A673 (cell line): ENCODE data around the gene RTN4RL2. TPM values are rescaled to one million over a fixed set of nuclear protein-coding genes. Genes with fewer than 3 reads are reported as not detected.

Experiments
- BruUV-seq: library from RNA; stranded (reverse); fragments of 400-500 nt; replicated peaks from 2 replicates; lab custom pipeline; 2021; lab: Mats Ljungman, UMichigan
- CTCF ChIA-PET: fragments of 300-600 bp; sonication (Branson Sonifier 250); formaldehyde crosslinking; loops from one replicate; lab custom pipeline; 2022; ENCODE audit warnings: antibody characterized with exemption; lab: Charles Lee
- POLR2A ChIA-PET: fragments of 300-600 bp; sonication (Branson Sonifier 250); formaldehyde crosslinking; loops from one replicate; lab custom pipeline; 2022; ENCODE audit warnings: antibody characterized with exemption; ENCODE audit not compliant: low non-redundant PET; lab: Charles Lee
- DNase-seq: peaks from one replicate; pipeline ENCODE4 v3.0.0-alpha.2; 2015; ENCODE audit warnings: low spot score
- H3K27ac ChIP-seq: fragments of 200-600 bp; sonication (generic); 2 replicates; pipeline ENCODE4 v1.5.1; 2016; ENCODE audit warnings: mixed run types, low read depth, mild to moderate bottlenecking, mixed read lengths, antibody characterized with exemption, low read length; ENCODE audit not compliant: poor library complexity, severe bottlenecking
- H3K27me3 ChIP-seq: fragments of 200-600 bp; sonication (generic); replicated peaks from 2 replicates; pipeline ENCODE4 v1.6.1; 2017; ENCODE audit warnings: mixed run types, low read depth, mild to moderate bottlenecking, mixed read lengths, antibody characterized with exemption, low read length; ENCODE audit not compliant: insufficient read depth, poor library complexity
- H3K36me3 ChIP-seq: fragments of 200-600 bp; sonication (generic); 2 replicates; pipeline ENCODE4 v1.6.1; 2016; ENCODE audit warnings: mixed run types, mild to moderate bottlenecking, mixed read lengths, antibody characterized with exemption, low read length; ENCODE audit not compliant: insufficient read depth, poor library complexity, severe bottlenecking
- H3K4me1 ChIP-seq: fragments of 200-600 bp; sonication (generic); 2 replicates; pipeline ENCODE4 v1.6.1; 2017; ENCODE audit warnings: mixed run types, mild to moderate bottlenecking, mixed read lengths, antibody characterized with exemption, low read length; ENCODE audit not compliant: insufficient read depth, poor library complexity, severe bottlenecking
- H3K4me3 ChIP-seq: fragments of 200-600 bp; sonication (generic); 2 replicates; pipeline ENCODE4 v1.5.1; 2016; ENCODE audit warnings: low read depth, mixed run types, mild to moderate bottlenecking, mixed read lengths, low read length; ENCODE audit not compliant: poor library complexity, severe bottlenecking
- H3K9me3 ChIP-seq: fragments of 200-600 bp; sonication (generic); 2 replicates; pipeline ENCODE4 v1.6.1; 2016; ENCODE audit warnings: mixed run types, low read depth, mild to moderate bottlenecking, mixed read lengths, antibody characterized with exemption, low read length; ENCODE audit not compliant: poor library complexity, severe bottlenecking
- CTCF ChIP-seq: fragments of 300-800, 200-600 bp; sonication (generic); conservative IDR thresholded peaks from 2 replicates; pipeline ENCODE4 v1.5.1; 2017; ENCODE audit warnings: low read depth, mild to moderate bottlenecking, antibody characterized with exemption, low read length, moderate library complexity, mixed read lengths
- EZH2 ChIP-seq: fragments of 200-600 bp; sonication (generic); IDR thresholded peaks from 2 replicates; pipeline ENCODE4 v1.6.1; 2017; ENCODE audit warnings: borderline replicate concordance, low read depth, mild to moderate bottlenecking, mixed read lengths, antibody characterized with exemption, low read length; ENCODE audit not compliant: poor library complexity, severe bottlenecking
- intact Hi-C: fragments of 100-400 bp; cut with micrococcal nuclease; formaldehyde crosslinking; loops from one replicate; pipeline ENCODE4 v1.10.0; 2022; ENCODE audit not compliant: unreplicated experiment
- total RNA-seq: library from RNA; stranded (reverse); gene quantifications from 2 replicates; pipeline ENCODE4 v1.2.3, GENCODE V29; 2021

RTN4RL2 gene
- total RNA-seq, 1 experiment from 2014 or later: 5.2 TPM

DNA sequence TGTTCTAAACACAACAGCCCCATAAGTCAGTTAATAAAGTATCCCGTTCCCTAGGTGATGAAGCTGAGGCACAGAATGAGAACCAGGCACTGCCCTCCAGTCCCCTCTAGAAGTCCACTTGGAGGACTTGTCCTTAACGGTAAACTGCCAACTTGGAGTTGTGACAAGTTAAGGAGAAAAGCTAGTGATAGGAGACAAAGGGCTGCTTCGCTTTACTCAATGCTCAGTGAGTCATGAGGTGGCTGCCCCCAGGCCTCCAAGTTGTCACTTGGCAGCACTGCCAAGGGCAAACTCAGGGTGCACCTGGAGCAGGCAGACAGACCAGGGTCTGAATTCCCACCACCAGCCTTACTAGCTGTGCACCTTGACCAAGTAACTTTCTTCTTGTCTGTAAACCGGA lies 41.6 kb downstream of the RTN4RL2 start:
- Histone ChIP-seq H3K4me1 (peaks cover 16% of the 10 kb centered on the region), H3K27me3 (no peaks in the 10 kb centered on the region), H3K27ac (no peak overlapping the region), H3K4me3 (no peak overlapping the region), H3K9me3 (no peaks in the 10 kb centered on the region), H3K36me3 (no peaks in the 10 kb centered on the region)
- TF ChIP-seq EZH2 (no peak), CTCF (no peak)
- intact Hi-C loops: no loop called here
- POLR2A ChIA-PET: no interaction called here
- CTCF ChIA-PET: no interaction called here
- no TSS peak for BruUV-seq
- DNase-seq: no peak

DNA sequence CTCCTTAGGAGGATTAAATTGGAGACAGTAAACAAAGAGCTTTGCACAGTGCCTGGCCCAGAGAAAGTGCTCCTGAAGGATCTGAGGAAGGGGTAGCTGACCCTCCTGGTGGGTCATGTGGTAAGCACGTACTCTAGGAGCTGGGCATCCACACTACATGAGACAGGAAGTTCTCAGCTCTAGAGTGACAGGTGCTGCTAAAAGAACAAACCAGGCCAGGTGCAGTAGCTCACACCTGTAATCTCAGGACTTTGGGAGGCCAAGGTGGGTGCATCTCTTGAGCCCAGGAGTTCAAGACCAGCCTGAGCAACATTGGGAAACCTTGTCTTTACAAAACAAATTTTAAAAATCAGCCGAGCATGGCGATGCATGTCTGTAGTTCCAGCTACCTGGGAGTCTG lies 42.0 kb downstream of the RTN4RL2 start:
- Histone ChIP-seq H3K36me3 (no peaks in the 10 kb centered on the region), H3K4me3 (no peak overlapping the region), H3K9me3 (no peaks in the 10 kb centered on the region), H3K27ac (no peak overlapping the region), H3K27me3 (no peaks in the 10 kb centered on the region), H3K4me1 (peaks cover 16% of the 10 kb centered on the region)
- no TSS peak for BruUV-seq
- no peak for DNase-seq
- intact Hi-C loops: no loop called here
- TF ChIP-seq EZH2 (no peak), CTCF (no peak)
- POLR2A ChIA-PET: no interaction called here
- CTCF ChIA-PET: no interaction called here

- H3K36me3 ChIP-seq: no peaks in the 10 kb centered on the region
- CTCF ChIA-PET: no interaction called here
- no peak overlapping the region for H3K27ac ChIP-seq
- no peak for TF ChIP-seq CTCF
- TF ChIP-seq EZH2: no peak
- H3K4me3 ChIP-seq: no peak overlapping the region
- H3K9me3 ChIP-seq: no peaks in the 10 kb centered on the region
- POLR2A ChIA-PET: no interaction called here
- intact Hi-C loops: no loop called here
- peaks cover 16% of the 10 kb centered on the region for H3K4me1 ChIP-seq
- no TSS peak for BruUV-seq
- DNase-seq: no peak
- no peaks in the 10 kb centered on the region for H3K27me3 ChIP-seq
These were observed 42.5 kb downstream of the RTN4RL2 start for GRCh38 chr11:57502870-57503269.
